K562 (cell line): ENCODE measurements around the gene RPL7L1. TPM values are rescaled to one million over a fixed set of nuclear protein-coding genes. Genes with fewer than 3 reads are reported as not detected.
A peak's percentile ranks its signal among the peaks of the same experiment; 100 is the strongest.

Experiments
- ATAC-seq: fragments of 200-7000 bp; cut with Tn5 transposase; 3 replicates; pipeline ENCODE4 v1.9.1; 2020; ENCODE audit warnings: moderate library complexity
- BruUV-seq: library from RNA; stranded (reverse); fragments of 400-500 nt; replicated peaks from 2 replicates; lab custom pipeline; 2021; lab: Mats Ljungman, UMichigan
- CTCF ChIA-PET: fragments of 300-600 bp; formaldehyde crosslinking; extraction: SDS; loops from one replicate; lab custom pipeline; 2021; ENCODE audit warnings: low intra/inter-chr PET ratio; lab: Yijun Ruan, JAX
- POLR2A ChIA-PET: fragments of 300-600, 350-650 bp; sonication (Branson Sonifier 250); formaldehyde crosslinking; extraction: SDS; loops from one replicate; lab custom pipeline; 2021; ENCODE audit warnings: antibody characterized with exemption, inconsistent platforms; lab: Yijun Ruan, JAX
- DNase-seq, 4 experiments: peaks; one replicate each; pipeline versions ENCODE4 v3.0.0 to v3.0.0-alpha.2; 2011 to 2018; ENCODE audit warnings: low spot score in 3 of 4, mixed read lengths in 3 of 4; ENCODE audit errors: extremely low read depth in 1 of 4
- FAIRE-seq: peaks from 2 replicates; lab custom pipeline; 2011; peaks lifted over from hg19 to GRCh38; lab: Jason Lieb, UNC
- H2AFZ ChIP-seq: 2 replicates; pipeline ENCODE4 v1.6.0; 2011; ENCODE audit warnings: low read depth, low read length, control low read depth, inconsistent platforms
- H3K27ac ChIP-seq: fragments of 200-600 bp; 3 replicates; pipeline ENCODE4 v1.8.0; 2011; ENCODE audit warnings: low read depth, mild to moderate bottlenecking, control low read depth, inconsistent platforms, low read length, moderate library complexity, mixed read lengths; ENCODE audit errors: extremely low read depth
- H3K27me3 ChIP-seq, 2 experiments: fragments of 300-600 bp in 1 of 2; 2 replicates in 1 of 2; 3 replicates in 1 of 2; pipeline versions ENCODE4 v1.6.0 to v1.8.0; 2011; ENCODE audit warnings: inconsistent platforms in 2 of 2, low read length in 2 of 2, mild to moderate bottlenecking in 1 of 2, mixed read lengths in 1 of 2, moderate library complexity in 1 of 2; ENCODE audit not compliant: control insufficient read depth in 2 of 2, insufficient read depth in 2 of 2
- H3K36me3 ChIP-seq: fragments of 300-600 bp; 3 replicates; pipeline ENCODE4 v1.8.0; 2011; ENCODE audit warnings: mild to moderate bottlenecking, low read length, inconsistent platforms; ENCODE audit not compliant: control insufficient read depth, insufficient read depth
- H3K4me1 ChIP-seq, 2 experiments: fragments of 200-600 bp in 1 of 2; replicated peaks in 1 of 2; 2 replicates in 1 of 2; 3 replicates in 1 of 2; pipeline versions ENCODE4 v1.5.1 to v1.8.0; 2011; ENCODE audit warnings: inconsistent platforms in 2 of 2, low read length in 2 of 2, mild to moderate bottlenecking in 1 of 2, mixed read lengths in 1 of 2, moderate library complexity in 1 of 2; ENCODE audit not compliant: control insufficient read depth in 2 of 2, insufficient read depth in 2 of 2
- H3K4me2 ChIP-seq: 2 replicates; pipeline ENCODE4 v1.6.1; 2011; ENCODE audit warnings: low read length, control low read depth, inconsistent platforms, mixed read lengths; ENCODE audit not compliant: insufficient read depth
- H3K4me3 ChIP-seq: fragments of 200-600 bp; sonication (generic), shearing (Covaris generic); 2 replicates; pipeline ENCODE4 v1.5.1; 2016; ENCODE audit warnings: control low read depth, inconsistent platforms
- H3K79me2 ChIP-seq: fragments of 200-600 bp; 3 replicates; pipeline ENCODE4 v1.8.0; 2011; ENCODE audit warnings: low read length, inconsistent platforms; ENCODE audit not compliant: control insufficient read depth, insufficient read depth
- H3K9ac ChIP-seq, 2 experiments: 2 replicates each; pipeline versions ENCODE4 v1.6.0 to v1.6.1; 2011; ENCODE audit warnings: low read depth in 2 of 2, low read length in 2 of 2, control low read depth in 1 of 2, inconsistent platforms in 1 of 2, mild to moderate bottlenecking in 1 of 2, mixed read lengths in 1 of 2; ENCODE audit not compliant: insufficient read depth in 1 of 2
- H3K9me1 ChIP-seq: one replicate; pipeline ENCODE4 v1.6.0; 2011; ENCODE audit warnings: inconsistent platforms, mild to moderate bottlenecking, low read length, moderate library complexity; ENCODE audit not compliant: control insufficient read depth, insufficient read depth
- H3K9me3 ChIP-seq: replicated peaks from 2 replicates; pipeline ENCODE4 v1.5.1; 2011; ENCODE audit warnings: low read depth, low read length, inconsistent platforms; ENCODE audit not compliant: control insufficient read depth, insufficient read depth
- H4K20me1 ChIP-seq: replicated peaks from 2 replicates; pipeline ENCODE4 v1.6.1; 2011; ENCODE audit warnings: low read length, inconsistent platforms, mixed read lengths; ENCODE audit not compliant: control insufficient read depth, insufficient read depth
- ARID4B ChIP-seq: sonication (generic); formaldehyde crosslinking; IDR thresholded peaks from 2 replicates; pipeline ENCODE4 v1.8.0; 2022; ENCODE audit warnings: mild to moderate bottlenecking, missing genetic modification reagents
- ATF7 ChIP-seq: fragments of 450-650 bp; IDR thresholded peaks from 2 replicates; pipeline ENCODE4 v1.7.1; 2014; ENCODE audit warnings: mild to moderate bottlenecking, moderate library complexity
- HINFP ChIP-seq: fragments of 450-650 bp; conservative IDR thresholded peaks from 2 replicates; pipeline ENCODE4 v1.6.1; 2016; ENCODE audit warnings: missing genetic modification characterization, low read depth, mild to moderate bottlenecking, control low read depth, missing compliant biosample characterization
- LARP7 ChIP-seq: fragments of 450-650 bp; IDR thresholded peaks from 2 replicates; pipeline ENCODE4 v1.6.1; 2016
- NFRKB ChIP-seq: fragments of 450-650 bp; IDR thresholded peaks from 2 replicates; pipeline ENCODE4 v1.6.1; 2016; ENCODE audit warnings: low read depth
- PRDM10 ChIP-seq: fragments of 450-650 bp; IDR thresholded peaks from 2 replicates; pipeline ENCODE4 v1.6.1; 2018; ENCODE audit not compliant: partially characterized antibody
- RB1 ChIP-seq: fragments of 450-650 bp; IDR thresholded peaks from 2 replicates; pipeline ENCODE4 v1.6.1; 2017; ENCODE audit warnings: low read depth, mild to moderate bottlenecking
- SPI1 ChIP-seq: IDR thresholded peaks from 2 replicates; pipeline ENCODE4 v1.6.1; 2011; ENCODE audit warnings: low read depth, low read length, control low read depth, borderline replicate concordance
- WHSC1 ChIP-seq: IDR thresholded peaks from one replicate; pipeline ENCODE4 v1.6.1; 2012; ENCODE audit warnings: low read length, control low read depth, inconsistent platforms
- ZNF239 ChIP-seq: fragments of 250-450 bp; sonication (Bioruptor Pico); IDR thresholded peaks from 2 replicates; pipeline ENCODE4 v1.4.0; 2020; ENCODE audit warnings: mild to moderate bottlenecking
- ZNF316 ChIP-seq: fragments of 450-650 bp; IDR thresholded peaks from 2 replicates; pipeline ENCODE4 v1.6.1; 2016
- ZNF384 ChIP-seq: IDR thresholded peaks from 2 replicates; pipeline ENCODE4 v1.6.1; 2012; ENCODE audit warnings: low read depth, low read length, improper control_type of control experiment
- ZNF586 ChIP-seq: fragments of 450-650 bp; formaldehyde crosslinking; conservative IDR thresholded peaks from 2 replicates; pipeline ENCODE4 v1.4.0; 2020; ENCODE audit warnings: mild to moderate bottlenecking, moderate library complexity
- ZZZ3 ChIP-seq: fragments of 450-650 bp; IDR thresholded peaks from 2 replicates; pipeline ENCODE4 v1.6.1; 2016; ENCODE audit warnings: antibody characterized with exemption, mild to moderate bottlenecking, moderate library complexity
- WGBS: fragments of 100-300 bp; shearing (Covaris generic); methylation state at CpG from one replicate; pipeline ENCODE4 v1.1.6; 2016; ENCODE audit warnings: low coverage, mixed read lengths; ENCODE audit not compliant: insufficient coverage; ENCODE audit errors: missing lambda C conversion rate; 5-methylcytosine and 5-hydroxymethylcytosine counted together
- in situ Hi-C: fragments of 300-500 bp; cut with MboI; formaldehyde crosslinking; loops from 4 replicates; pipeline ENCODE4 v1.15.0; 2018; ENCODE audit warnings: inconsistent platforms, mixed read lengths
- intact Hi-C: fragments of 100-400 bp; cut with micrococcal nuclease; formaldehyde crosslinking; loops from 2 replicates; pipeline ENCODE4 v1.14.2; 2022
- polyA plus RNA-seq, 8 experiments: library from polyadenylated mRNA; depleted of rRNA in 4 of 8; stranded (reverse) in 5 of 8; unstranded in 3 of 8; fragments of >200 nt; fragmentation: Nextera tagmentation in 2 of 8; fragmentation: Illumina TruSeq in 1 of 8; extraction: Ambion mirVana in 2 of 8; extraction: Trizol in 1 of 8; gene quantifications; 2 replicates each; pipeline versions ENCODE4 v1.2.1 to v1.2.3, GENCODE V29; 2011 to 2014; ENCODE audit warnings: inconsistent platforms in 1 of 8, missing spikeins in 1 of 8
- total RNA-seq, 7 experiments: library from RNA; depleted of rRNA in 6 of 7; stranded (reverse); fragments of >200 nt in 6 of 7; fragmentation: Illumina TruSeq in 2 of 7; extraction: Trizol in 2 of 7; gene quantifications; 2 replicates each; pipeline versions ENCODE4 v1.2.1 to v1.2.3, GENCODE V29; 2011 to 2021; ENCODE audit warnings: low replicate concordance in 1 of 7

RPL7L1 gene
- total and polyA plus RNA-seq, 9 of the 15 experiments (the other 6 are each of a cell fraction or from before 2014, with no cell fraction given): 129 to 259 (median 164) TPM

- peaks cover 43% of the 10 kb centered on the region for H3K79me2 ChIP-seq
- H3K4me1 ChIP-seq: peaks cover 15 to 25% of the 10 kb centered on the region in 2 experiments; a peak in 4 of 5 replicates
- ChIA-PET POLR2A (interaction anchor here (0.6 to 3.5 kb wide), 26 partner anchors 10 to 784 kb away, joined by 3 to 30 read pairs (median 4); partner anchors contain the start of genes CUL9, PEX6 and PPP2R5D), CTCF (no interaction called here)
- DNase-seq: peak in 2 of 4 experiments; percentile 50 to 70
- peaks cover 29% of the 10 kb centered on the region for H3K36me3 ChIP-seq
- intact Hi-C loops (loop anchor here (1.0 kb wide), 2 partner anchors 48 to 84 kb away; partner anchors contain the start of gene KLHDC3), in situ Hi-C loops (no loop called here)
- no TSS peak for BruUV-seq
- peak overlapping the region; percentile 84 to 93 for H3K9ac ChIP-seq
- H3K27me3 ChIP-seq: no peaks in the 10 kb centered on the region
- peak; percentile 73 for FAIRE-seq
- H3K9me1 ChIP-seq: no peaks in the 10 kb centered on the region
- 1% methylated on average over 16 of the region's 16 CpGs for WGBS
- peak overlapping the region; percentile 95 for H2AFZ ChIP-seq
- H3K4me2 ChIP-seq: peak overlapping the region; percentile 84
- H3K4me3 ChIP-seq: peak overlapping the region; percentile 76
- no peaks in the 10 kb centered on the region for H3K9me3 ChIP-seq
- ATAC-seq: peak; percentile 12
- H4K20me1 ChIP-seq: no peaks in the 10 kb centered on the region
- peak overlapping the region; percentile 90 for H3K27ac ChIP-seq
- TF ChIP-seq ZNF239 (CRISPR knock-in tag): no peak
- peak; percentile 9 for TF ChIP-seq PRDM10
- no peak for TF ChIP-seq ZNF586
- TF ChIP-seq ATF7: no peak
- no peak for TF ChIP-seq HINFP (tag)
- TF ChIP-seq RB1: no peak
- TF ChIP-seq LARP7: 0 out of 2 replicates have a peak, but pooled peaks have one; percentile 62
- TF ChIP-seq ZNF316: 0 out of 2 replicates have a peak, but pooled peaks have one; percentile 4
- TF ChIP-seq ARID4B (CRISPR knock-in tag): peak; percentile 4; the same call in 1 of the 2 replicates
- TF ChIP-seq NFRKB: peak; percentile 42; the same call in 1 of the 2 replicates
- no peak for TF ChIP-seq WHSC1
- peak; percentile 96 for TF ChIP-seq SPI1
- TF ChIP-seq ZNF384: peak; percentile 75
- TF ChIP-seq ZZZ3: no peak
These were observed 50.5 kb downstream of the RPL7L1 start for GRCh38 chr6:42929821-42930360.
